Smooth muscle cell of the brain vasculature (primary cell): ENCODE results near the gene FAM53A.
"Not testable (repeated sequence)": the region's sequence is repeated elsewhere in the genome, so short reads cannot be mapped to it uniquely, and the experiment has no call there.

Source experiments
- DNase-seq: peaks from one replicate; pipeline ENCODE4 v3.0.0-alpha.2; 2012; ENCODE audit warnings: low read depth, low spot score

The FAM53A gene

GRCh38 chr4:1716065-1716945 is 32.2 kb upstream of the FAM53A start:
- no peak for DNase-seq

DNA sequence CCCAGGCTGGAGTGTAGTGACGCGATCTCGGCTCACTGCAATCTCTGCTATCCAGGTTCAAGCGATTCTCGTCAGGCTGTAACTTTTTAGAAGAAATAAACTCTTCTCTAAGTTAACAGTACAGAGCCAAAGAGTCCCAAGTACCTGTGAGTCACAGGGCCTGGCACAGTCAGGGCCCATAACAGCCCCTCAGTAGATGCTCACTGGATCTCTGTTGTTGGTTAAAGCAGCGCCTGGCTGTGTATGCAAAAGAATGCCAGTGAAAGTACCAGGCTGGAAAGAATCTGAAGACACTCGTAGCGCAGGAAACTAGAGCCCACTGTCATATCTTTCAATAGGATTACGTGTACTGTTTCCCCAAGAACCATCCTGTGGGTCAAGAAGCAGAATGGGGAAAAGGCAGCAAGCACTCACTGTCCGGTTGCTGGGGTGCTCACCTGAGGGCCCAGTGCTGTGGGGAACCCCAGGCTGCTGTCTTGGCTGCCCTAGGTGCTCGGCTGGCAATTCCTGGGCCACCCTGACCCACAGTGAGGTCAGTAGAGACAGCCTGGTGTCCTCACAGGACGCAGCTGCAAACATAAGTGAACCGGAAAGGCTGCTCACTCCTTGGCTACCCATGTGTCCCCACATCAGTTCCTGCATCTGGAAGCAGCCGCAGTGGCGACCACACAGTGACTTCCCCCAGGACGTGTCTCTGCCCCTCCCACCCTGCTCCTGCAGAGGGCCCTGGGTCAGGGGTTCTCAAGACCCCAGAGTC is 31.1 kb upstream of the FAM53A start:
- no peak for DNase-seq

DNA sequence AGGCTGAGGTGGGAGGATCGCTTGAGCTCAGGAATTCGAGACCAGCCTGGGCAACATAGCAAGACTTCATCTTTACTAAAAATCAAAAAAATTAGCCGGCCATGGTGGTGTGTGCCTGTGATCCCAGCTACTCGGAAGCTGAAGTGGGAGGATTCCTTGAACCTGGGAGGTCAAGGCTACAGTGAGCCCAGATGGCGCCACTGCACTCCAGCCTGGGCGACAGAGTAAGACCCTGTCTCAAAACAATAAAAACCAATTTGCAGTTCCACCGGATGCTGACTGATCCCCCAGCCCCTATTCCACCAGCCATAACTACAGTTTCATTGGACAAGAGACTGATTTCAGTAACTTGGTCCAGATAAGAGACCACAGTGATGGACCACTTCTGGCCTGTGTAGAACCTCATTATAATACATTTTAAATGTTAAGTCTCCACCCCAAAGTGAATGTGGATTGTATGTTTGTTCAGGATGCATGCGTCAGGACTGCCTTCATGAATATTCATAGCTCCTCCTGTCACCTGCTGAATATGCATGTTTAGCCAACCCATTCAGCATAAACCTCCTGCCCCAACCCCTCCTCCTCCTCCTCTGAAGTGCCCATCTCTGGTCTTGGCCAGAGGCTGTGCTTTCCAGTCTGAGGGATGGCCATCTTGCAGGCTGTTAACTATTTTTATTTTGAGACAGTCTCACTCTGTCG is 30.3 kb upstream of the FAM53A start:
- DNase-seq, result no peak

GRCh38 chr4:1713003-1713851 is 29.1 kb upstream of the FAM53A start:
- no peak for DNase-seq

- DNase-seq, result peak; percentile 44
Measured at GRCh38 chr4:1712216-1713002, 28.3 kb upstream of the FAM53A start, which contains the start of gene SLBP. Gene SLBP (minus strand): TSS chr4:1712319. CDS start chr4:1712188, 131 bp downstream.

DNA sequence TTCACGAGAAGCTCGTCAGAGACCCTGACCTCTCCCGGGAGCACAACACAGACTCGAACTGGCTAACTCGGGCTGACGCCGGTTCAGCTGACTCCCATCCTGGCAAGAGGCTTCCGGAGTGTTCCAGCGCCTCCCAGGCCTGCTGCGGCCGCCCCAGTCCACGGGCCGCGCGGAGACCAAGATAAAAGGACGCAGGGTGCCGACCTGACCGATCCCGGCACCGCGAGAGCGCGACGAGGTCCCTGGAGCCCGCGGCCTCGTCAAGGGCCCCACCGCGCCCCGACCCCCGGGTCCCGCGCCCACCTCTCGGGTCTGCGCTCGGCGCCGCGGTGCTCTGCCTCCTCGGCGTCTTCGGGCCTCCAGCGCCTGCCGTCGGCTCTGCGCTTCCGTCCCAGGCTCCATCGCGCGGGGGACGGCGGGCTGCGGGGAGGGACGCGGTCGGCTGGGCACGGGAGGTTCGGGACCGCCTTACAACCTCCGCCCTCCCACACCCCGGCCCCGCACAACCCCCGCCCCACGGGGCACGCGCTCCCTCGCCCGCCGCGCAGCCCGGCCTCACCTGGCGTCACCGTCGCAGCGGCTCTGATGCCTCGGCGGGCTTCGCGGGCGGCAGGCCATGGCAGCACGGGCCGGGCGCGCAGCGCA is 27.6 kb upstream of the FAM53A start:
- DNase-seq, result no peak

- DNase-seq, result no peak
Measured at GRCh38 chr4:1711055-1711570, 27.0 kb upstream of the FAM53A start.

DNA sequence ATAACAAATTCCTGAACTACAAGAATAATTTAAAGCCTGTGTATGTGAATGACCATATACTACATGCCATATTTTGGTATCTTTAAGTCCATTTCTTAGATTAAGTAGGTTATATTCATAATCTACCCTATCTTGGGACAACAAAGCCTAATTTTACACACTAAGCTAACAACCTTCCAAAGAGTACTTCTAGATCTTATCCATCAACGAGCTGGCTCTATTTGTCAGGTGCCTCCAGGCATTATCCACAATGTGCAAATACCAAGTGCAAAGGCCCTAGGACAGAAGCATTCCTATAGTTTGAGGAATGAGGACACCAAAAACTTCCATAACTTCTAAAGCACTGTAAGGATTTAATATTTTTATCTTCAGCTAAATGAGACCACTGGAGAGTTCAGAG is 24.5 kb upstream of the FAM53A start:
- no peak for DNase-seq

DNA sequence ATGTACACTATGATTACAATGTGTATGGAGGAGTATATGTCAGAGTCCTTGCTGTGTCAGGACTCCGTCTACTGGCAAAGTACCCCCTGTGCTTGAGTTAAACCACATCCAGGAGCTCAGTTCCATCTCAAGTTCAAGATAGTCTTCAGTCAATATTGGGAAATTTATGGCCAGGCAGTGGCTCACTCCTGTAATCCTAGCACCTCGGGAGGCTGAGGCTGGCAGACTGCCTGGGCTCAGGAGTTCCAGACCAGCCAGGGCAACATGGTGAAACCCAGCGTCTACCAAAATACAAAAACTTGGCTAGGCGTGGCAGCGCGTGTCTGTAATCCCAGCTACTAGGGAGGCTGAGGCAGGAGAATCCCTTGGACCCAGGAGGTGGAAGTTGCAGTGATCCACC is 22.2 kb upstream of the FAM53A start:
- no peak for DNase-seq

- DNase-seq, result no peak
Measured at GRCh38 chr4:1705732-1706131, 21.6 kb upstream of the FAM53A start.

- no peak for DNase-seq
Measured at GRCh38 chr4:1703867-1704266, 19.8 kb upstream of the FAM53A start.

- DNase-seq, result not testable (repeated sequence)
Measured at GRCh38 chr4:1701671-1702070, 17.6 kb upstream of the FAM53A start.

GRCh38 chr4:1695913-1696312 is 11.8 kb upstream of the FAM53A start:
- DNase-seq, result no peak

GRCh38 chr4:1693131-1693896 is 9.2 kb upstream of the FAM53A start:
- peak; percentile 62 for DNase-seq

GRCh38 chr4:1691737-1692373 is 7.7 kb upstream of the FAM53A start:
- DNase-seq, result no peak

DNA sequence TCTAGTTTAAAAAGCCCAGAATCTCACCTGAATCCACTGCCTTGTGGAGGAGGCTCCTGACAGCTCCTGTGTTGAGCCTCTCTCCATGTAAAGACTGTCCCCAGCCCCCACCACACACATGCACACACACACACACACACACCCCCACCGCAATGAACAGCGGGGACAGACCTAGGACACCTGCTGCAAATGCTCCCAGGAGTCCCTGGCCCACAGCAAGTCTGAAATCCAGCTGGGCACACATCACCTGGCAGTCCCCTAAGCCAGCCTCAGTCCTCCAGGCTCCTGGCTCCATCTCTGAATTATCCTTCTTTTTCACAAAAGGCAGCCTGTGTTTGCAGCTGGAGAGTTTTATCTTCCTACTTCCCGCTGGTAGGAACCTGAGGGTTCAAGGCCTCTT is 6.6 kb upstream of the FAM53A start:
- no peak for DNase-seq

DNA sequence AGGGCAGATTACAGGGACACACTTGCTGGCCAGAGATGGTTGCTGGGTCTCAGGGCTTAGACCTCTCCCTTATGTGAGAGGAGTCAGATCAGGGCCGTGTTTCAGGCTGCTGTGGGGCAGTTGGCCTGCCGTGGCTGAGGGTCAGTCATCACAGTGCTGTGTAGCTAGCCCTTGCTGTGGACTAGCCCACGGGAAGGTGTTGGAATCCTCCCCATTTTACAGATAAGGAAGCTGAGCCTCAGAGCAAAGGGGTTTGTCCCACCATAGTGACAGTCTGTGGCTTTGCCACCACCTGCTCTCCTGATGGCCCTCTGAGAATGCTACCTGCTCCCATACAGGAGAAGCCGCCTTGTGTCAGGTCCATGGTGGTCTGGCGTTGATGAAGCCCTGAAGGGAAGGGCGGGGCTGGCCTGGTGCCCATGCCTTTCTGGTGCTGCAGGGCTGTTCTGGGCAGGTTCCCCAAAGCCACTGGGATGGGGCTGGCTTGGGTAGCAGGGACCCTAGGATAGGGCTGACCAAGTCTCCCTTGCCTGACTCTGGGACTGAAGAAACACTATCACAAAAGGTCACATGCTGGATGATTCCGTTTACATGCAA is 2.4 kb upstream of the FAM53A start:
- no peak for DNase-seq
